HG02885 (cell line): Measurements from ENCODE around the gene TOGARAM1.
"Not testable (repeated sequence)": the region's sequence is repeated elsewhere in the genome, so short reads cannot be mapped to it uniquely, and the experiment has no call there.

ENCODE experiments used
- ATAC-seq: cut with Tn5 transposase; IDR thresholded peaks from one replicate; pipeline ENCODE4 v1.9.1; 2021; ENCODE audit warnings: mild to moderate bottlenecking; ENCODE audit not compliant: unreplicated experiment, poor library complexity

The TOGARAM1 gene

DNA sequence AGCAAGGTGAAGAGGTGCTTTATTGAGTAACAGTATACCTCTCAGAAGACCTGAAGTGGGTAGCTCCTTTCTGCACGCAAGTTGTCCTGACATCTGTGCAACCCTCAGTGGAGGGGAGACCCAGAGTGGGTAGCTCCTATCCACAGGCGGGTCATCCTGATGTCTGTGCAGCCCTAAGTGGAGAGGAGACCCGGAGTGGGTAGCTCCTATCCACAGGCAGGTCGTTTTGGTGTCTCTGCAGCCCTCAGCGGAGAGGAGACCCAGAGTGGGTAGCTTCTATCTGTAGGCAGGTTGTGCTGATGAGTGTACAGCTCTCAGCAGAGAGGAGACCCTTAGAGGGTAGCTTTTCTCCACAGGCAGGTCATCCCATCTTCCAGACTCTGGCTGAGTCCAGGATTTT, 76.9 kb downstream of the TOGARAM1 start:
- no peak for ATAC-seq

DNA sequence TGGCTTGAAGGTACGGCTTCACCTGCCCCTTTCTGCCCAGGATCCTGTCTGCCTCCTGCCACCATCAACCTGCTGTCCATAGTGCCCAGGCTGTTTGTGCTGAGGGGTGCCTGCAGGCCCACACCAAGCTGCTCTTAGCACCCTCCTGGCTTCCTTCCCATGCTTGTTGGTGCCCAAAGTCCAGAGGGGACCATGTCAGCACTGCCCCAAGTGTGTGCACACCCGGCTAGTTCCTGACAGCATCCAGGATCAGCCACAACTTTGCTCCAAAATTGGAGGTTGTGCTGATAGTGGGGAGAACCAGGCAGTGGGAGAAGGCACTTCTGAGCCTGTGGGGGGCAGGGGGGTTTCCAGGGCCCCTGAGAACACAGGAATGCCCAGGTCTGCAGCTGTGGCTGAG, 77.4 kb downstream of the TOGARAM1 start:
- ATAC-seq, result no peak

DNA sequence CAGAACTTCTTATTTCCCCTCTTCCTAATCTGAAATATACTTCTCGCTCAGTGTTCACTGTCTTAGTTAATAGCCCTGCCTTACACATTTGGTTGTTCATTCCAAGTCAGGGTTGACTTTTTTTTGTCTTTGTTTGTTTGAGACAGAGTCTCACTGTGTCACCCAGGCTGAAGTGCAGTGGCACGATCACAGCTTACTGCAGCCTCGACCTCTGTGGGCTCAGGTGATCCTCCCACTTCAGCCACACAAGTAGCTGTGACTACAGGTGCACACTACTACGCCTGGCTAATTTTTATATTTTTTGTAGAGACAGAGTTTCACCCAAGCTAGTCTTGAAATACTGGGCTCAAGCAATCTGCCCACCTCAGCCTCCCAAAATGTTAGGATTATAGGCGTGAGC, 79.7 kb downstream of the TOGARAM1 start:
- no peak for ATAC-seq

DNA sequence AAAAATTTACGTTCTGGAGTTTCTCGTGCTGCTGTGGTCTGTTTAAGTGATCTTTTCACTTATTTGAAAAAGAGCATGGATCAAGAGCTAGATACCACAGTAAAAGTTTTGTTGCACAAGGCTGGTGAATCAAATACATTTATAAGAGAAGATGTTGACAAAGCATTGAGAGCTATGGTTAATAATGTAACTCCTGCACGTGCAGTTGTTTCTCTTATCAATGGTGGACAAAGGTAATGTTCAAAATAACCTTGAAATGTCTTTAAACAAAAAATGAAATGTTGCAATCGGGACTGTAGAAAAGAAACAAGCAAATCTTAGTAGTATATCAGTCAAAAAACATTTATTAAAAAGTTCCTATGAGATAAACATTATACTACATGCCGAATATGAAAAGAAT, 82.6 kb downstream of the TOGARAM1 start:
- no peak for ATAC-seq

DNA sequence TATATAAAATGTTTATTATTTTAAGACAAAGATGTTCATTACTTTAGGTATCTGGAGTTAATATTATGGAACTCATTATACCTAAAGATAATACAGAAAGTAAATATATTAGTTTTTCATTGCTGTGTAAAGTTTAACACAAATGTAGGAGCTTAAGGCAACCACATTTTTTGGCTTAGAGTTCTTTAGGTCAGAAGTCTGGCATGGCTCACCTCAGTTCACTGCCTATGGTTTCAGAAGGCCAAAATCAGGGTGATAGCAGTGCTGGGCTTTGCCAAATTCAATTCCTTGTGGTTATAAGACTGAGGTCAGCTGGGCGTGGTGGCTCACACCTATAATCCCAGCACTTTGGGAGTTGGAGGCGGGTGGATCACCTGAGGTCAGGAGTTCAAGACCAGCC, 86.4 kb downstream of the TOGARAM1 start:
- no peak for ATAC-seq

DNA sequence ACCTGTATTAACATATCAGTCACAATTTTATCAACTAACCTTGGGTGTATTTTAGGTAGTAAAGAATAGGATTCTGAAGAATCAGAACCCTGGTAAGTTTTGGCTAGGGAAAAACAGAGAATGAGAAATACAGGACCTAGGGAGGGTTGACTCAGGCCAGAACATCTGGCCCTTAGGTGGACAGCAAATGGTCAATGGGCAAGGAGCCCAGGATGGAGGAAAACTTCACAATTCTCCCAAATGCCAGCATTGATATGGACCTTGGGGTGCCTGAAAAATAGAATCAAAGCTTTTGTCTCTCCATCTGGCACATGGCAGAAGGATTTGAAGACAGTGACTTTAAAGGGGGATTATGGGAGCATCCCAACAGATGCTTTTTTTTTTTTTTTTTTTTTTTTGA, 89.2 kb downstream of the TOGARAM1 start:
- ATAC-seq, result no peak

DNA sequence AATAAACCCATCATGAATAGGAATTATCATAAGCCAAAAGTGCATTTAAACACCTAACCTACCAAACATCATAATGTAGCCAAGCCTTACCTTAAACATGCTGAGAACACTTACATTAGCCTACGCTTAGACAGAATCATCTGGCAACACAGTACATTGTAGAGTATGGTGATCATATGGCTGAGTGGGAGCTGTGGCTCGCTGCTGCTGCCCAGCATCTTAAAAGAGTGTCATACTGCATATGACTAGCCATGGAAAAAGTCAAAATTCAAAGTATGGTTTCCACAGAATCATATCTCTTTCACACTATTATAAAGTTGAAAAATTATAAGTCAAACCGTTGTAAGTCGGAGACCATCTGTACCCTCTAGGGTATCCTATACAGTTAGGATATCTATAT, 89.9 kb downstream of the TOGARAM1 start:
- ATAC-seq, result no peak

DNA sequence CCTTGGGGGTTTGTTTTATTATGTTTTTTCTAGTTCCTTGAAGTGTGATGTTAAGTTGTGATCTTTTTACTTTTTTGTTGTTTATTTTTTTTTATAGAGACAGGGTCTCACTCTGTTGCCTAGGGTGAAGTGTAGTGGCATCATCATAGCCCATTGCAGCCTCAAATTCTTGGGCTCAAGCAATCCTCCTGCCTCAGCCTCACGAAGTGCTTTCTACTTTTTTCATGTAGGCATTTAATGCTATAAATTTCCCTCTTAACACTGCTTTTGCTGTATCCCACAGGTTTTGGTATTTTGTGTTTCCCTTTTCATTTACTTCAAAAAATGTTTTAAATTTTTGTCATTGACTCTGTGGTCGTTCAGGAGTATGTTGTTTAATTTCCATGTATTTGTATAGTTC, 95.4 kb downstream of the TOGARAM1 start:
- no peak for ATAC-seq

DNA sequence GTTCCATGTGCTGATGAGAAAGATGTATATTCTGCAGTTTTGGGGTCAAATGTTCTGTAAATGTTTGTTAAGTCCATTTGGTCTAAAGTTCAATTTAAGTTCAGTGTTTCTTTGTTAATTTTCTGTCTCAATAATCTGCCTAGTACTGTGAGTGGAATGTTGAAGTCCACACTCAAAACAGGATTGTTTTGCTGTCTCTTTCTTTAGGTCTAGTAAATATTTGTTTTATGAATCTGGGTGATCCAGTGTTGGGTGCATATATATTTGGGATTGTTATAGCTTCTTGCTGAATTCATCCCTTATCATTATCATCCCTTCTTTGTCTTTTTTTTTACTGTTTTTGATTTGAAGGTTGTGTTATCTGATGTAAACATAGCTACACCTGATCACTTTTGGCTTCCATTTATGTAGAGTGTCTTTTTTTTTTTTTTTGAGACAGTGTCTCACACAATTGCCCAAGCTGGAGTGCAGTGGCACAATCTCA, 95.9 kb downstream of the TOGARAM1 start:
- no peak for ATAC-seq

DNA sequence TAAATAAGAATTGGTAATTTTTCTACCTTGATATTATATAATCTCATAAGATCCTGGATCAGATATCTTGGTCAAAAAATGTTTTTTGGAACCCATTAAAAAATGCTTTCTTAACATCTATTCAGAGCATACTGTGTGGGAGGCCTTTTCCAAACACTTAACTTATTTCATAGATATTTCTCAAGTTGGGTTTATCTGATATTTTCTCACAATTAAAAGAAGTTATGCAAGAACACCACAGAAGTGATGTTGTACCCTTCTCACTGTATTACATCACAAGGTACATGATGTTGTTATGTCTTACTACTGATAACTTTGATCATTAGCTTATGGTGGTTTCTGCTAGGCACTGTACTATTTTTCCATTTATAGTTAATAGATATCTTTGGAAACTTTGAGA, 98.6 kb downstream of the TOGARAM1 start:
- no peak for ATAC-seq

DNA sequence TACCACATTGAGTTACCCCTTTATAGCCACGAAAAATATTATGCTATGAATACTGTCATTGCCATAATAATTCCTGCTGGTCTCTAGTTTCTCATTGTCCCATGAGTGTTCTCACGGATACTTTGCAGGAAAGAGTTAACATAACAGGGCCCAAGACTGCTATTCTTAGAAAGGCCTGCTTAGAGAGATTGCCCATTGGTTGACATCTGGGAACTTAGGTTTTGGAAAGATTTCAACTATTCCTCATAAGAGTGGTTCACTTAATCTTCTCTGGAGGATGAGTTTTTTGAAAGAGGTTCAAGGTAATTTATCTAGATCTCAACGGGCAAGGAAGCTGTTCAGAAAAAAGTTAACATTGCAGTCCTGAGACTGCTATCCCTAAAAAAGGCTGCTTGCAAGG, 103.5 kb downstream of the TOGARAM1 start:
- no peak for ATAC-seq

DNA sequence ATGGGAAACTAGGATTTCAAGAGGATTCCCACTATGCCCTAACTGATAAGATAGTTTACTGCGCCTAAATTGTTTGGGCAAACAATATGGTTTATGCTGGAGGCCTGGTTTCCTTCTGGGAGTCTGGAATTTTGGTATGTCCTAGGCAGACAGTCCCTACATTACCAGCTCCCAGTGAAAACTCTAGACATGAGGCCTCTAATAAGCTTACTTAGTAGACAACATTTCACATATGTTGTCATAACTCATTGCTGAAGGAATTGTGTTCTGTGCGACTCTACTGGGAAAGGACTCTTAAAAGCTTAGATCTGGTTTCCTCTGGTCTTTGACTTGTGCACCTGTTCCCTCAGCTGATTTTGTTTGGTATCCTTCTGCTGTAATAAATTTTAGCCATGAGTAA, 104.0 kb downstream of the TOGARAM1 start:
- no peak for ATAC-seq

DNA sequence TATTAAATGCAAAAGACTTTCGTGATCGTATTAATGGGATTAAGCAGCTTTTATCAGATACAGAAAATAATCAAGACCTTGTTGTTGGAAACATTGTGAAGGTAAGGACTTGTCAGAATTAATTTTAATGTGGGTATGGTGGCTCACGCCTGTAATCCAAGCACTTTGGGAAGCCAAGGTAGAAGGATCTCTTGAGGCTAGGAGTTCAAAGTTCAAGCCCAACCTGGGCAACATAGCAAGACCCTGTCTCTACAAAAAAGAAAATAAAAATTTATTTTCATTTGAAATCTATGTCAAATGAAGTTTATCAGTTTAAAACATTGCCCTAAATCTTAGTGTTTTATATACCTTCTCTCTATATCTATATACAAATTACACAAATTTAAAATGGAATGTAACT, 104.7 kb downstream of the TOGARAM1 start:
- no peak for ATAC-seq

DNA sequence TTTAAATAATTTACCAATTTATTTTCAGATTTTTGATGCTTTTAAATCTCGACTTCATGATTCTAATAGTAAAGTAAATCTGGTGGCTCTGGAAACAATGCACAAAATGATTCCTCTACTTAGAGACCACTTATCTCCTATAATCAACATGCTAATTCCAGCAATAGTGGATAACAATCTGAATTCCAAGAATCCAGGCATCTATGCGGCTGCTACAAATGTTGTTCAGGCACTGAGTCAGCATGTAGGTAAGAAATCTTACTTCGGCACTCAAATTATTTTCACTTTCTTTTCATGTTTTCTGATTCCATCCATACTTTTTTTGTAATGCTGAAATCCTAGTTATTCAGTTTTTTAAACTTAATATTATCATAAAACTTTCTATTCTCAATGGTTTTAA, 106.4 kb downstream of the TOGARAM1 start:
- no peak for ATAC-seq

DNA sequence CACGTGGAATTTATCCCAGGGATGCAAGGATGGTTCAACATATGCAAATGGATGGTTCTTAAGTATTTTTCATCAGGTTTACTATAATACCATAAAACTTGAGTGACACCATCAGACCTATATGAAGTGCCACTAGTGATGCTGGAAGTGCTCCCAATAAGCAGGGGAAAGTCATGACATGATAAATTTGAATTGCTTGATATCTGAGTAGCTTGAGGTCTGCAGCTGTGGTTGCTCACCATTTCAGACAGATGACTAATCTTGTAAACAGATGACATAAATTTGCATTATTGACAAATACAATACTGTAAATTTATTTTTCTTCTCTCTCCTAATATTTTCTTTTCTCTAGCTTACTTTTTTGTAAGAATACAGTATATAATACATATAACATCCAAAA, 108.2 kb downstream of the TOGARAM1 start:
- no peak for ATAC-seq

DNA sequence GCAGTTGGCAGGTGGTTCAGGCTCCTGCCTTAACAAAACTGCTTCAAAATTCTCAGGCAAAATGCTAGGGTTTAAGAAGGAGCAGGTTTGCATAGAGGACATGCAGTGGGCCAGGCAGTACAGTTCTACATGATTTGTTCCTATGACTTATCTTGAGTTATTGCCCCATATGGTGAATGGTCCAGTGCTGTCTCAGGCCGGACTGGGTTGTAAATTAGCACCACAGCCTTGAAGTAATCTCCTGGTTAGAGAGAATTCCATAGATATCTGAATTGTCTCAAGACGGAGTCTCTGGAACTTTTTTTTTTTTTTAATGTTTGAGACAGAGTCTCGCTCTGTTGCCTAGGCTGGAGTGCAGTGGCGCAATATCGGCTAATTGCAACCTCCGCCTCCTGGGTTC, 110.1 kb downstream of the TOGARAM1 start:
- no peak for ATAC-seq

DNA sequence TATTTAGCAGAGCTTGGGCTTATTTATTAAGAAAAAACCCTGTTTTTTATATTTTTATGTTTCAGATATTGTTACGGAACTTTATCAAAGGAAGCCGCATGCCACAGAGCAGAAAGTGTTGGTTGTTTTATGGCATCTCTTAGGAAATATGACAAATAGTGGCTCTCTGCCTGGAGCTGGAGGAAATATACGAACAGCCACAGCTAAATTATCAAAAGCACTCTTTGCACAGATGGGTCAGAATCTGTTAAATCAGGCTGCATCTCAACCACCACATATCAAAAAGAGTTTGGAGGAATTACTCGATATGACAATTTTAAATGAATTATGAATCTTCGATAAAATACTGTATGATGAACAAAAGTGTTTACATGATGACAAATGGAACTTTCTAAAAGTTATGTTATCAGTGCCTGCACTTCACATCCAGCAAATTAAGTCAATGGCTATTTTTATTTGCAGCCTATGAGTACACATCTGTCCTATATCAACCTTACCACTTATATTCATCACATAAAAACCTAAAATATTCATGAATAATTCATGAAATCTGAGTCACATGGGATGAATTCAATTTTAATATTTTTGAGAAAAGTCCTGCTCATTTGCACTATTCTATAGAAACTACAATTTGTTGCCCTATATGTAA, 111.4 kb downstream of the TOGARAM1 start:
- no peak for ATAC-seq

DNA sequence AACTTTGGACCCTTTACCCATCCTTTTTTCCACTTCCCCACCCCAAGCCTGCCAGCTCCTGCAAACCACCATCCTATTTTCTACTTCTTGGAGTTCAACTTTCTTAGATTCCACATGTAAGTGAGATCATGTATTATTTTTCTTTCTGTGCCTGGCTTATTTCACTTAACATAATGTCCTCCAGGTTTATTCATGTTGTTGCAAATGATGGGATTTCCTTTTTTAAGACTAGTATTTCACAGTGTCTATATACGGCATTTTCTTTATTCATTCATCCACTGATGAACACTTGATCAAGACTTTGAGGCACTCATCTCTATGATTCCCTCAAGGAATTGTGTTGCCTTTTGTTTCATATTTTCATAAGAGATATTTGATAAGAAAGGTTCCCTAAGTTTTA, 116.3 kb downstream of the TOGARAM1 start:
- no peak for ATAC-seq

DNA sequence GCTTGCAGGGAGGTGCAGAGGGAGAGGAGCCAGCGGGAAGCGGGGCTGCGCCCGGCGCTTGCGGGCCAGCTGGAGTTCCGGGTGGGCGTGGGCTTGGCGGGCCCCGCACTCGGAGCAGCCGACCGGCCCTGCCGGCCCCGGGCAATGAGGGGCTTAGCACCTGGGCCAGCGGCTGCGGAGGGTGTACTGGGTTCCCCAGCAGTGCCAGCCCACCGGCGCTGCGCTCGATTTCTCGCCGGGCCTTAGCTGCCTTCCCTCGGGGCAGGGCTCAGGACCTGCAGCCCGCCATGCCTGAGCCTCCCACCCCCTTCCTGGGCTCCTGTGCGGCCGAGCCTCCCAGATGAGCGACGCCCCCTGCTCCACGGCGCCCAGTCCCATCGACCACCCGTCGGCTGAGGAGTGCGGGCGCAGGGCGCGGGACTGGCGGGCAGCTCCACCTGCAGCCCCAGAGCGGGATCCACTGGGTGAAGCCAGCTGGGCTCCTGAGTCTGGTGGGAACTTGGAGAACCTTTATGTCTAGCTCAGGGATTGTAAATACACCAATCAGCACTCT, 118.5 kb downstream of the TOGARAM1 start:
- not testable (repeated sequence) for ATAC-seq

DNA sequence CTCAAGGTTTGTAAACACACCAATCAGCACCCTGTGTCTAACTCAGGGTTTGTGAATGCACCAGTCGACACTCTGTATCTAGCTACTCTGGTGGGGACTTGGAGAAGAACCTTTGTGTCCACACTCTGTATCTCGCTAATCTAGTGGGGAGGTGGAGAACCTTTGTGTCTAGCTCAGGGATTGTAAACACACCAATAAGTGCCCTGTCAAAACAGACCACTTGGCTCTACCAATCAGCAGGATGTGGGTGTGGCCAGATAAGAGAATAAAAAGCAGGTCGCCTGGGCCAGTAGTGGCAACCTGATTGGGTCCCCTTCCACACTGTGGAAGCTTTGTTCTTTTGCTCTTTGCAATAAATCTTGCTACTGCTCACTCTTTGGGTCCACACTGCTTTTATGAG, 119.1 kb downstream of the TOGARAM1 start:
- not testable (repeated sequence) for ATAC-seq

DNA sequence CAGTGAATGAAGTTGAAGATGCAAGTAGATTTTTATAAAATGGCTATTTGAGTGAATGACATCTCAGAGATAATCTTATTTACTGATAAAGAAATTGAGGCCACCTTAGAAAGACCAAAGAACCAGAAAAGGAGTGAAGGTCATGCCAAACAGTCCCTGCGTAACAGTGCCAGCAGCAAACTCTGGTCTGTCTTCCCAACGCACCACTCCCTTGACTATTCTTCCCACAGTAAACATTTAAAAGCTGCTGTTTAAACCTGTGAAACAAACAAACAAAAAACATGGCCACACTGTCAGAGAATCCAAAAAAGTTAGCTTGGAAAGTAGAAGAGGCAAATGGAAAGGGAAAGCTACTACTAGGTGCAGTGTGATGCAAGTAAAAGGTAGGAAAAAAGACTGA, 120.4 kb downstream of the TOGARAM1 start:
- no peak for ATAC-seq

DNA sequence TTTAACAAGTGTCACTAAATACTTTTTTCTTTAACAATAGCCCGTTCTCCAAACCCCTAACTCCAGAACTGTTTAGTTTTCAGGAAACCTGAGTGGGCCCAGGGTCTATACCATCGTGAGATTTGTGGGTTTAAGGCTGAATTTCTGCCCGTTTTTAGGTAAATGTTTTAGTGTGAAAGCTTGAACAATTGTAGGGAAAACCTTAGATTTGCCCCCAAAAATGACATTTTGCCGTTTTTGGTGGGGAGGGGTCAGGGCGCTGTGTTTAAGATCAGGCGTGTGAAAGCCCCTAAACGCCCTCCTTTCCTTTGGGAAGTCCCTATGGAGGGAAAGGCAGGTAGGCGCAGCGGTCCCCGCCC, 121.6 kb downstream of the TOGARAM1 start:
- no peak for ATAC-seq
